Activated CD4-positive, alpha-beta T cell treated with anti-CD3 and anti-CD28 coated beads for 36 hours (primary cell): ENCODE measurements around the gene TAGLN. TPM values are rescaled to one million over a fixed set of nuclear protein-coding genes. Genes with fewer than 3 reads are reported as not detected.
A peak's percentile ranks its signal among the peaks of the same experiment; 100 is the strongest.
"Not testable (repeated sequence)": the region's sequence is repeated elsewhere in the genome, so short reads cannot be mapped to it uniquely, and the experiment has no call there.

ENCODE experiments used
- ATAC-seq: fragments of 200-7000 bp; cut with Tn5 transposase; one replicate; pipeline ENCODE4 v1.10.0; 2021; ENCODE audit warnings: mild to moderate bottlenecking, moderate library complexity
- CTCF ChIA-PET: fragments of 350-600 bp; sonication (Branson Sonifier 250); formaldehyde crosslinking; loops from one replicate; lab custom pipeline; 2021; ENCODE audit warnings: antibody characterized with exemption; lab: Charles Lee
- POLR2A ChIA-PET: fragments of 350-600 bp; sonication (Branson Sonifier 250); formaldehyde crosslinking; loops from one replicate; lab custom pipeline; 2021; ENCODE audit warnings: antibody characterized with exemption, inconsistent platforms; lab: Charles Lee
- DNase-seq: peaks from one replicate; pipeline ENCODE4 v3.0.0-alpha.2; 2020
- H3K27ac Mint-ChIP-seq: one replicate; pipeline ENCODE4 v1.8.0; 2021; ENCODE audit warnings: mixed read lengths
- H3K27me3 Mint-ChIP-seq: one replicate; pipeline ENCODE4 v1.8.0; 2021; ENCODE audit warnings: mixed read lengths
- H3K36me3 Mint-ChIP-seq: one replicate; pipeline ENCODE4 v1.8.0; 2021; ENCODE audit warnings: low read depth, mixed read lengths
- H3K4me1 Mint-ChIP-seq: one replicate; pipeline ENCODE4 v1.8.0; 2021; ENCODE audit warnings: mixed read lengths
- H3K4me3 Mint-ChIP-seq: one replicate; pipeline ENCODE4 v1.8.0; 2021; ENCODE audit warnings: mild to moderate bottlenecking, moderate library complexity, mixed read lengths
- H3K9me3 Mint-ChIP-seq: one replicate; pipeline ENCODE4 v1.8.0; 2021; ENCODE audit warnings: low read depth, mixed read lengths
- intact Hi-C, 2 experiments: fragments of 100-400 bp; cut with DNase I in 1 of 2; cut with micrococcal nuclease in 1 of 2; formaldehyde crosslinking; loops; one replicate each; pipeline versions ENCODE4 v1.14.2 to v1.15.1; 2022 to 2024; cut with DNase I, micrococcal nuclease
- total RNA-seq, 2 experiments: library from RNA; stranded (reverse); gene quantifications; one replicate each; pipeline ENCODE4 v1.2.3, GENCODE V29; 2021

The TAGLN gene
- total RNA-seq, 2 experiments from 2014 or later = 1.6 to 2.0 TPM

DNA sequence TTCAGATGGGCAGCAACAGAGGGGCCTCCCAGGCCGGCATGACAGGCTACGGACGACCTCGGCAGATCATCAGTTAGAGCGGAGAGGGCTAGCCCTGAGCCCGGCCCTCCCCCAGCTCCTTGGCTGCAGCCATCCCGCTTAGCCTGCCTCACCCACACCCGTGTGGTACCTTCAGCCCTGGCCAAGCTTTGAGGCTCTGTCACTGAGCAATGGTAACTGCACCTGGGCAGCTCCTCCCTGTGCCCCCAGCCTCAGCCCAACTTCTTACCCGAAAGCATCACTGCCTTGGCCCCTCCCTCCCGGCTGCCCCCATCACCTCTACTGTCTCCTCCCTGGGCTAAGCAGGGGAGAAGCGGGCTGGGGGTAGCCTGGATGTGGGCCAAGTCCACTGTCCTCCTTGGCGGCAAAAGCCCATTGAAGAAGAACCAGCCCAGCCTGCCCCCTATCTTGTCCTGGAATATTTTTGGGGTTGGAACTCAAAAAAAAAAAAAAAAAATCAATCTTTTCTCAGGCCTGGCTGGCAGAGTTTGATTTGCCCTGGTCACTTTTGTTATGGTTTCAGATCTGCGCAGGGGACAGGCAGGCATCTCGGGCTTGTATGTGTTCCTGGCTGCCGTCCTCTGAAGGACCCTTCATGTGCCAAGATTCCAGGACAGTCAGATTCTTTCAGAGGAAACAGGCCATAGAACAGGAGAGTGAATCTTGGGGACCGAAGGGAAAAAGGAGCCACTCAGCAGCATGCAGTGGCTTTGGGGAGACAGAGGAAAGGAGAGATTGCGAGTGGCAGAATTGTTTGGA, 5.3 kb downstream of the TAGLN start:
- CTCF ChIA-PET = no interaction called here
- Mint-ChIP-seq H3K27ac (peak overlapping the region; percentile 49), H3K36me3 (peaks cover 14% of the 10 kb centered on the region), H3K9me3 (no peaks in the 10 kb centered on the region), H3K27me3 (no peaks in the 10 kb centered on the region), H3K4me1 (no peaks in the 10 kb centered on the region), H3K4me3 (no peak overlapping the region)
- POLR2A ChIA-PET = no interaction called here
- ATAC-seq (no peak), DNase-seq (no peak)
- intact Hi-C loops = no loop called here

DNA sequence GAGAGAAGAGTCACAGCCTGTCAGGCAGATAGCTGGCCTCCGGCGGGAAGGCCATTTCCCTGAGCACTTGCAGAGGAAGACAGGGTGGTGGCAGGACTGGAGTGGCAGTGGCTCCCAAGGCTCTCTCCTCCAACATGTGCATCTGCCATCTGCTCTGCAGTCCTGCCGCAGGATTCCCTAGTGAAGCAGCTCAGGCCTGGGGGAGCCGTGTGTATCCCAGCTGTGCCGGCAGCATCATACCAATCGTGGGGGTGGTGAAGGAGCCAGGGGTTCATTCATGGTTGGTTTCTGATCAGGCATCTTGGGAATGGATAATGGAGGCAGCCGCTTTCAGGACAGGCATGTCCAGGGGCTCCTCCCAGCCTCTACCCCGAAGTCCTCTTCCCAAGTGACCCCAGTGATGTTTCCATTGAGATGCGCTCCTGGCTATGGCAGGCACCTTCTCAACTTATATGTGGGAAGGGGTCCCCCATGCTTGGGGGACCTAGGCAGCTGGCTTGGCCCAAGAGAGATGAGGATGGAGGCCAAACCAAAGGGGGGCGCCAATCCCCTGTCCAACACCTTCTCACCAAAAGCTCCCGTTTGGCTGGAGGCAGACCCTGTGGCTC, 6.1 kb downstream of the TAGLN start:
- ATAC-seq (no peak), DNase-seq (no peak)
- Mint-ChIP-seq H3K27ac (no peak overlapping the region), H3K27me3 (no peaks in the 10 kb centered on the region), H3K9me3 (no peaks in the 10 kb centered on the region), H3K4me3 (no peak overlapping the region), H3K4me1 (no peaks in the 10 kb centered on the region), H3K36me3 (peaks cover 18% of the 10 kb centered on the region)
- ChIA-PET POLR2A (no interaction called here), CTCF (no interaction called here)
- intact Hi-C loops = no loop called here

DNA sequence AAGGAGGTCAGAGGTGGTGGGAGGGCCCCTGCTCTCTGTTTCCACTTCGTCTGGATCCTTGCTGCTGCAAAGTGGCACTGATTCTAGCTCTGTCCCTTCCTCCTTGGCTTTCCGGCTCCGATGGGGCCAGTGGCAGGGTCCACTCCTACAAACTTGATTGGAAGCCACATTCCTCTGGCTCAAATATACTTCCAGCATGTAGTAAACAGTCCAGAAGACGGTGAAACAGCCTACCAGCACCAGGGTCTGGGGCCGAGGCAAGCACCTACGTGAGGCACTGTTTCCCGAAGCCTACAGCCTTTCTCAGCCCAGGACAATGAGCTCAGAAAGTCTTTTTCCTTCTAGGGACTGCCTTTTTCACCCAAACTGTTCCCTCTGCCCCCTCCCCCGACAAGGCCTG, 6.9 kb downstream of the TAGLN start:
- H3K9me3 Mint-ChIP-seq, CTCF ChIA-PET, DNase-seq, H3K4me3 Mint-ChIP-seq, H3K4me1 Mint-ChIP-seq, H3K27ac Mint-ChIP-seq, ATAC-seq, POLR2A ChIA-PET, intact Hi-C loops, H3K27me3 Mint-ChIP-seq: not testable (repeated sequence)
- H3K36me3 Mint-ChIP-seq = peaks cover 20% of the 10 kb centered on the region

DNA sequence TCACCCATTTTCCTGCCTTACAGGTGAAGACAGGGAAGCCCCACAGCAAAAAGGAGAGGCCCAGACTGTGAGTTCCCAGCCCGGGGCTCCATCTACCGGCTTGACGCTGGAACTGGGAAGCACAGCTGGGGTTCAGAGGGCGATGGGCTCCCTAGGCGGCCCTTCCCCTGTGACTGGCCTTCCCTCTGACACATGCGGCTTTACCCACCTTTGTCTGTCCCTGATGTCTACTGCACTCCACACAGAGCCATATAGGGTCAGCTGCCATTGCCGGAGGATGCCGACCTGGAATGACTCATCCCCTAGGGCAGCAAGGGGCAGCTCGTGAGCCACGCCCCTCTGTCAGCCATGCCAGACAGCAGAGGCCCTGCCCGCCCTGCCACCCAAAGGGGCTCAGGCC, 7.7 kb downstream of the TAGLN start:
- ATAC-seq, DNase-seq, H3K9me3 Mint-ChIP-seq, CTCF ChIA-PET, H3K27ac Mint-ChIP-seq, POLR2A ChIA-PET, H3K27me3 Mint-ChIP-seq, H3K4me3 Mint-ChIP-seq, H3K4me1 Mint-ChIP-seq, intact Hi-C loops: not testable (repeated sequence)
- peaks cover 25% of the 10 kb centered on the region for H3K36me3 Mint-ChIP-seq

DNA sequence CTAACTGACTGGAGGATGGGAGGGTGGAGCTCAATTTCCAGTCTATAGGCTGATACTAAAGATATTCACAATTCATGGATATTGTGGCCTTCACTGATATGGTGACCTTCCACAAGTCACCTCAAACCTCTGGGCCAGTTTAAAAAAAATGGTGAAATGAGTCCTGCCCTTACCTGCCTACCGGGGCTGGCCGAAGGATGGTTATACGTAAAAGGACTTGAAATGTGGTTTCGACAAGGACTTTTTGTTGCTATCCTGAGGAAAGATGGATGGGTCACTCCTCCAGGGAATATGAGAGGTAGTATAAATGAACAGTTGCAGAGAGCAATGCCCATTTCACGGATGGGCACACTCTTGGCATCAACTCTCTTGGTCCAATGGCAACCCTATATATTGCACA, 8.3 kb downstream of the TAGLN start:
- H3K4me1 Mint-ChIP-seq, intact Hi-C loops, CTCF ChIA-PET, DNase-seq, POLR2A ChIA-PET, H3K4me3 Mint-ChIP-seq, H3K27me3 Mint-ChIP-seq, H3K9me3 Mint-ChIP-seq, ATAC-seq, H3K27ac Mint-ChIP-seq: not testable (repeated sequence)
- H3K36me3 Mint-ChIP-seq = peaks cover 25% of the 10 kb centered on the region

DNA sequence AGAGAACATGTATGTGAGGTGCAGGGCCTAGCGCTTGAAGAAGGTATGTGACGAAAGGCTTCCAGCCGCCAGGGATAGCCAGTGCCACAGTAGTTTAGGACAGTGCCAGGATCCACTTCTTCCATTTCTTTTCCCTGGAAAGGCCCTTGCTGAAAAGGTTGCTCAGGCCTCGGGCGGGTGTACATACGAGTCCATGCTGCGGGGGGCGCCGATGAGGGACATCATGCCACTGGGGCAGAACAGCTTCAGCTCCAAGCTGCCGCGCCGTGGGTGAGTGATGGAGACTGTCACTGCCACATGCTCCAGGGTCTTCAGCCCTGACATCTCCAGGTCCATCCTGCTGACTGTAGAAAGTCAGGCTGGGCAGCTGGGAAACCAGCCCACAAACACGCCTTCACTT, 9.5 kb downstream of the TAGLN start:
- peak; percentile 20 for DNase-seq
- CTCF ChIA-PET, intact Hi-C loops, H3K4me1 Mint-ChIP-seq, H3K27ac Mint-ChIP-seq, POLR2A ChIA-PET, ATAC-seq, H3K27me3 Mint-ChIP-seq, H3K9me3 Mint-ChIP-seq, H3K4me3 Mint-ChIP-seq: not testable (repeated sequence)
- peaks cover 35% of the 10 kb centered on the region for H3K36me3 Mint-ChIP-seq

DNA sequence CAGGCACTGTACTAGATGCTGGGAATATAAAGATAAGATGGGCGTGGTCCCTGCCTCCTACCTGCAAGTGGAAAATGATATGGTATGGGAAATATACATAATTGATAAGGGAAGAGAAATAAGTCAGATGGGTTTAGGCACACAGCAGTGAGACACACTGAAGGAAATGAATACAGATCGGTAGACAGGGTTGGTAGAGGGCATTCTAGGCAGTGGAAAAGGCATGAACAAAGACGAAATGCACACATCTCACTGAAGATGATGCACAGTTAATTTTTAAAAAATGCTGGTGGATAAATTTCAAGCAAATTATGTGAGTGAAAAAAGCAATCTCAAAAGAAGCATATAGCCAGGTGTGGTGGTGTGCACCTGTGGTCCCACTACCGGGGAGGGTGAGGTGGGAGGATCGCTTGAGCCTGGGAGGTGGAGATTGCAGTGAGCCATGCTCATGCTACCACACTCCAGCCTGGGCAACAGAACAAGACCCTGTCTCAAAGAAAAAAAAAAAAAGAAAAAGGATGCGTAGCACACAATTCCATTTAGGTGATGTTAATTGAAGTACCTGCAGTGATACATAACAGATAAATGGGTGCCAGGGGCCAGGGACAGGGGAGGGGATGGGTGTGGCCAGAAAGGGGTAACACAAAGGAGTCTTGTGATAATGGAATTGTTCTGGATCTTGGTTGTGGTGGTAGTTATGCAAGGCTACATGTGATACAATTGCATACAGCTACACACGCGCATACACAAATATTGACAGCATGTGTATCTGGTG, 10.4 kb downstream of the TAGLN start:
- POLR2A ChIA-PET, CTCF ChIA-PET, H3K4me1 Mint-ChIP-seq, H3K4me3 Mint-ChIP-seq, H3K27me3 Mint-ChIP-seq, H3K9me3 Mint-ChIP-seq, DNase-seq, H3K27ac Mint-ChIP-seq, ATAC-seq, intact Hi-C loops: not testable (repeated sequence)
- peaks cover 37% of the 10 kb centered on the region for H3K36me3 Mint-ChIP-seq

DNA sequence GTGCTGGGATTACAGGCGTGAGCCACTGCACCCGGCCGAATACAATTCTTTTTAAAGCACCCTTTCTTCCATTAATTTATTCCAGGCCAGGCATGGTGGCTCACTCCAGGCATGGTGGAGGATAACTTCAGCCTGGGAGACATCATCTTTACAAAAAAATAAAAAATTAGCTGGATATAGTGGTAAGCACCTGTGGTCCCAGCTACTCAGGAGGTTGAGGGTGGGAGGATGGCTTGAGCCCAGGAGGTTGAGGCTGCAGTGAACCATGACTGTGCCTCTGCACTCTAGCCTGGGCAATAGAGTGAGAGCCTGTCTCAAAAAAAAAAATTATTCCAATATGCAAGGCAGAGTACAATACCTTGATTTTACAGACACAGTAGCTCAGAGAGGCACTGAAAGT, 11.4 kb downstream of the TAGLN start:
- no peak for DNase-seq
- intact Hi-C loops = no loop called here
- ATAC-seq = no peak
- Mint-ChIP-seq H3K36me3 (peaks cover 31% of the 10 kb centered on the region), H3K4me3 (no peak overlapping the region), H3K9me3 (no peaks in the 10 kb centered on the region), H3K4me1 (peaks cover 3% of the 10 kb centered on the region), H3K27ac (no peak overlapping the region), H3K27me3 (no peaks in the 10 kb centered on the region)
- CTCF ChIA-PET = interaction anchor here (1.0 to 1.7 kb wide), 3 partner anchors 10 to 16 kb away, joined by 3 to 6 read pairs (median 5); no protein-coding TSS in a partner anchor
- POLR2A ChIA-PET = interaction anchor here (0.7 kb wide), 3 partner anchors 11 to 171 kb away, joined by 3 to 4 read pairs (median 3); no protein-coding TSS in a partner anchor

DNA sequence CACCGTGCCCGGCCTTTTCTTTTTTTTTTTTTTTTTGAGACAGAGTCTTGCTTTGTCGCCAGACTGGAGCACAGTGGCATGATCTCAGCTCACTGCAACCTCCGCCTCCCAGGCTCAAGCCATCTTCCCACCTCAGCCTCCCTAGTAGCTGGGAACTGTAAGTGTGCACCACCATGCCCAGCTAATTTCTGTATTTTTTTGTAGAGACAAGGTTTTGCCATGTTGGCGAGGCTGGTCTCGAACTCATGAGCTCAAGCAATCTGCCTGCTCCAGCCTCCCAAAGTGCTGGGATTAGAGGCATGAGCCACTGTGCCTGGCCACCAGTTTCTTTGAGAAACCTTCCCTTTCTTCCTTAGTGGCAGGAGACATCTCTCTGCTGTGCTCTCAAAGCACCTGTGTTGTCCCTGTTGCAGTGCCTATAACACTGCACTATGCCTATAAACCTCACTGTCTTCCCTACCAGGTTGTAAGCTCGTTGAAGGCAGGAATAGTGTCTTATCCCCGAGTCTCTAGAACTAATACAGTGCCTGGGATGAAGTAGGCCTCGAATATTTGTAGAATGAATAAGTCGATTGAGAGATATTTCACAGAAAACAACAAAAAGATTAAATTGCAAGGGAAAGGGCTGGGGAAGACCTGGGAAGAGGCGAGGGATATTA, 13.7 kb downstream of the TAGLN start:
- CTCF ChIA-PET = interaction anchor here (0.7 to 1.5 kb wide), 2 partner anchors 14 to 33 kb away, joined by 3 to 6 read pairs; no protein-coding TSS in a partner anchor
- intact Hi-C loops = no loop called here
- Mint-ChIP-seq H3K27ac (no peak overlapping the region), H3K36me3 (peaks cover 42% of the 10 kb centered on the region), H3K4me1 (peaks cover 6% of the 10 kb centered on the region), H3K4me3 (no peak overlapping the region), H3K9me3 (no peaks in the 10 kb centered on the region), H3K27me3 (no peaks in the 10 kb centered on the region)
- ATAC-seq = no peak
- POLR2A ChIA-PET = no interaction called here
- DNase-seq = no peak

DNA sequence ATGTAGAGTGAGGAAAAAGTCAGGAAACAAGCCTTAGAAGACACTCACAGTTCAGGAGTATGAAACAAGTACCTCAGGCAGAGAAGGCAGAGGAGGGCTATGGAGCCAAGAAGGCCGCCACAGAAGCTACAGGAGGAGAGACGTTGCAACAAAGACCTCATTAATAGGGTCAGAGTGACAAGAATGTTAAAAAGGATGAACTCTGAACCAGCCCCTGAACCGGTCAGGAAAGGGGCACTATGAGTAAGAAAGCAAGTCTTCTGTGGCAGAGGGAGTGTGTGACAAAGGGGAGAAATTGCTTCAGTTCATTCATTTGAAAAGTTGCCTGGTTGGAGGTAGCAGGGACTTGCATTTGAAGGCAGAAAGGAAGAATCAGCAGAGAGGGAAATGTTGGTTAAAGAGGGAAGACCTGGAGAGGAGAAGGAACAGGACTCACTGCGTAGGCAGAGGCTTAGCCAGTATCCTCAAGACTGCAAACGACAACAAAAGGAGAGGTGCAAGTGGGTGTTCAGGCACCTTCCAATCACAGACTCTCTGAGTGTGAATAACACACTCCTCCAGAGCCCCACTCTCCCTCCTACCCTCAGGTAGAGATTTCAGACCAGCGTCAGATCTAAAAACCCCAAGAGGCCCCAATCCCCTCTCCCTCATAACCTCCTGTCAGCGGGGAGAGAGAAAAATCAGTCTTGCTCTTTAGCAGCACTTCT, 15.4 kb downstream of the TAGLN start:
- POLR2A ChIA-PET = no interaction called here
- ATAC-seq (no peak), DNase-seq (no peak)
- Mint-ChIP-seq H3K27ac (peak overlapping the region; percentile 52), H3K27me3 (no peaks in the 10 kb centered on the region), H3K36me3 (peaks cover 59% of the 10 kb centered on the region), H3K9me3 (no peaks in the 10 kb centered on the region), H3K4me3 (no peak overlapping the region), H3K4me1 (peaks cover 6% of the 10 kb centered on the region)
- CTCF ChIA-PET = interaction anchor here (0.6 to 0.8 kb wide), 3 partner anchors 12 to 33 kb away, joined by 3 to 4 read pairs (median 3); no protein-coding TSS in a partner anchor
- intact Hi-C loops = no loop called here
